Measurements from ENCODE around the gene FNDC3A.

DNA sequence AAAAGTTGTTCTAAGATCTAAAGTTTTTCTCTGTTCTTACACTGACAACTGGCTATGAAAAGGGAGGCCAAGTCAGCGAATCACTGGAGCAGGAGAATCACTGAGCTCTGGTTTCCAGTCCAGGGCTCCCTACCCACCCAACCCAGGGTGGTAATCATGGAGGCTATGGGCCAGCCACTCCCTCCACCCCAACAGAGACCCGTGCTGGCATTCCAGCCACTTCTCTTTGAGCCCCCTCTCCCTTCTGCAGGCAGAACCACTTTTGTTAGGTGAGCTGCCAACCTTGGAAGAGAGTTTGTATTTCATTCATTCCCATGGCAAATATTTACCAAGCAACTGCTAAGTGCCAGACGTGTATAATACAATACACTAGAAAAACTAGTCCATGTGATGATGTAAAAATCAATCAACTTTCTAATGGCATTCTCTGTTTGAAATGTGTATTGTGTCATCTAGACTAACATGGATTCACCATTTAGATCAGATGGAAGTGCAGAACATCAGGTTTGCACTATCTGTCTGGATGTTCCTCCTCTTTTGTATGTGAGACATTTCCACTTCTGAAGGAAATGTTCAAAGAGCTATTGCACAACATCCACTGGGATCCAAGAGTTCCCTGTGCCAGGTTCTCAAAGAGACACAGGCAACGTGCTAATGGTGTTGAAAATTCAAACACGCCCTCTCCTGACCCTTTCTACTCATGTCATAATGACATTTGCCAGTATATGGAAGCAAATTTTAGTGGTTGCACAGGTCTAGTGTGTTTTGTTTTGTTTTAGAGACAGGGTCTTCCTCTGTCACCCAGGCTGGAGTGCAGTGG lies 249.7 kb downstream of the FNDC3A start:
- no peak for TF ChIP-seq EZH2 (IDR thresholded peaks at IDR 0.05; ENCODE audit: borderline replicate concordance, low read depth, low read length, severe bottlenecking)
- TF ChIP-seq, protein P1, sequence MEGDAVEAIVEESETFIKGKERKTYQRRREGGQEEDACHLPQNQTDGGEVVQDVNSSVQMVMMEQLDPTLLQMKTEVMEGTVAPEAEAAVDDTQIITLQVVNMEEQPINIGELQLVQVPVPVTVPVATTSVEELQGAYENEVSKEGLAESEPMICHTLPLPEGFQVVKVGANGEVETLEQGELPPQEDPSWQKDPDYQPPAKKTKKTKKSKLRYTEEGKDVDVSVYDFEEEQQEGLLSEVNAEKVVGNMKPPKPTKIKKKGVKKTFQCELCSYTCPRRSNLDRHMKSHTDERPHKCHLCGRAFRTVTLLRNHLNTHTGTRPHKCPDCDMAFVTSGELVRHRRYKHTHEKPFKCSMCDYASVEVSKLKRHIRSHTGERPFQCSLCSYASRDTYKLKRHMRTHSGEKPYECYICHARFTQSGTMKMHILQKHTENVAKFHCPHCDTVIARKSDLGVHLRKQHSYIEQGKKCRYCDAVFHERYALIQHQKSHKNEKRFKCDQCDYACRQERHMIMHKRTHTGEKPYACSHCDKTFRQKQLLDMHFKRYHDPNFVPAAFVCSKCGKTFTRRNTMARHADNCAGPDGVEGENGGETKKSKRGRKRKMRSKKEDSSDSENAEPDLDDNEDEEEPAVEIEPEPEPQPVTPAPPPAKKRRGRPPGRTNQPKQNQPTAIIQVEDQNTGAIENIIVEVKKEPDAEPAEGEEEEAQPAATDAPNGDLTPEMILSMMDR (IDR thresholded peaks at IDR 0.05; ENCODE audit: borderline replicate concordance, extremely low read depth, low read length, poor library complexity, severe bottlenecking) = no peak
